NT2/D1 (cell line): ENCODE measurements around the gene RERE.
"Not testable (repeated sequence)": the region's sequence is repeated elsewhere in the genome, so short reads cannot be mapped to it uniquely, and the experiment has no call there.

Experiments
- DNase-seq: peaks from one replicate; pipeline ENCODE4 v3.0.0-alpha.2; 2011; ENCODE audit warnings: low read depth, low spot score
- H3K27me3 ChIP-seq: 2 replicates; pipeline ENCODE4 v1.6.0; 2011; ENCODE audit warnings: mild to moderate bottlenecking; ENCODE audit not compliant: insufficient read length, insufficient read depth
- H3K36me3 ChIP-seq: 2 replicates; pipeline ENCODE4 v1.6.1; 2011; ENCODE audit warnings: mild to moderate bottlenecking, low read length, mixed read lengths; ENCODE audit not compliant: insufficient read depth, insufficient read length
- H3K4me1 ChIP-seq: 2 replicates; pipeline ENCODE4 v1.5.1; 2011; ENCODE audit not compliant: insufficient read depth, insufficient read length
- H3K4me3 ChIP-seq: 2 replicates; pipeline ENCODE4 v1.5.1; 2011; ENCODE audit warnings: low read depth; ENCODE audit not compliant: insufficient read length
- H3K9ac ChIP-seq: 2 replicates; pipeline ENCODE4 v1.6.0; 2011; ENCODE audit warnings: low read depth; ENCODE audit not compliant: insufficient read length
- H3K9me3 ChIP-seq: 2 replicates; pipeline ENCODE4 v1.5.1; 2011; ENCODE audit warnings: mild to moderate bottlenecking, low read length; ENCODE audit not compliant: insufficient read depth
- SUZ12 ChIP-seq: IDR thresholded peaks from 2 replicates; pipeline ENCODE4 v1.6.1; 2011; ENCODE audit not compliant: insufficient read length, insufficient read depth; ENCODE audit errors: extremely low read depth
- YY1 ChIP-seq: IDR thresholded peaks from 2 replicates; pipeline ENCODE4 v1.6.1; 2011; ENCODE audit not compliant: insufficient read length, insufficient read depth
- ZNF274 ChIP-seq: IDR thresholded peaks from 2 replicates; pipeline ENCODE4 v1.6.1; 2011; ENCODE audit warnings: mild to moderate bottlenecking, low read depth, low read length

The RERE gene

DNA sequence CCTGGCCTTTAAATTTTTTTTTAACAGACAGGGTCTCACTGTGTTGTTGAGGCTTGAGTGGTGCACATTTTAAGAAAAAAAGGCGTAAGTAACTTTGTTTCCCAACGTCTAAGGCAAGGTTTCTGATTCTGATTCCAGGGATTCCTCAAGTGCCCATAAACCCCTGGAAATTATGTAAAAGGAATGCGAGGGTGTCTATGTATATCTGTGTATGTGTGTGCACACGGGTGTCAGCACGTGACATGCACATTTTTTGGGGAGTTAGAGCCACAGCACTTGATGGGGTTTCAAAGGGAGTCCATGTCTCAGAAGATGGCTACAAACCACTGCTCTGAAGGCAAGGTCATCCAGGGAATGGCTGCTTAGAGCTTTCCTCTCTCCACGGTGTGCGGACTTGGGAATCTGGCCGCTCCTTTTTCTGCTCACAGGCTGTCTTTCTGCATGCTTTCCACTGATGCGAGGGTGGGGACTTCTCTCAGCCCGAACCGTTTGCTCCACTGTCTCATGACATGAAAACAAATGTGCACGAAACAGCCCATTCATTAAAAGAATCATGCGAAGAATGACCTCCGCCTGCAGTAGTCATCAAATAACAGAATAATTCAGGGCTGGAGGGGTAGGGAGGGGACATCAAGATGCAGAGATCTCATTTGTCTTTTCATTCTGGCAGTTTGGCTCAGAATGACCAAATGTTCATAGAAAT lies 18.7 kb upstream of the RERE start:
- TF ChIP-seq ZNF274 = no peak
- TF ChIP-seq YY1 = no peak
- TF ChIP-seq SUZ12 = no peak
- DNase-seq = no peak
- Histone ChIP-seq H3K9me3 (no peaks in the 10 kb centered on the region), H3K9ac (no peak overlapping the region), H3K4me3 (no peak overlapping the region), H3K36me3 (no peaks in the 10 kb centered on the region), H3K4me1 (no peaks in the 10 kb centered on the region), H3K27me3 (no peaks in the 10 kb centered on the region)

- TF ChIP-seq SUZ12 (no peak), ZNF274 (no peak), YY1 (no peak)
- no peaks in the 10 kb centered on the region for H3K27me3 ChIP-seq
- no peak overlapping the region for H3K4me3 ChIP-seq
- no peak overlapping the region for H3K9ac ChIP-seq
- no peaks in the 10 kb centered on the region for H3K9me3 ChIP-seq
- no peaks in the 10 kb centered on the region for H3K36me3 ChIP-seq
- no peak for DNase-seq
- no peaks in the 10 kb centered on the region for H3K4me1 ChIP-seq
Observed at GRCh38 chr1:8831340-8831739, 13.9 kb upstream of the RERE start.

DNA sequence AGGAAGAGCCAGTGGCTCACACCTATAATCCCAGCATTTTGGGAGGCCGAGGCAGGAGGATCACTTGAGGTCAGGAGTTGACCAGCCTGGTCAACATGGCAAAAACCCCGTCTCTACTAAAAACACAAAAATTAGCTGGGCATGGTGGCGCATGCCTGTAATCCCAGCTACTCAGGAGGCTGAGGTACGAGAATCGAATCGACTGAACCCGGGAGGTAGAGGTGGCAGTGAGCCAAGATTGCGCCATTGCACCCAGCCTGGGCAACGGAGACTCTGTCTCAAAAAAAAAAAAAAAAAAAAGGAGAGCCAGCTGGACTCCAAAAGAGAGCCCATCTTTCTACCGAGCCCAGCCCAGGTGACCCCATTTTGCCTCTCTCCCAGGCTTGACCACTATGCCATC lies 13.3 kb upstream of the RERE start:
- H3K4me1 ChIP-seq, H3K4me3 ChIP-seq, DNase-seq, H3K9ac ChIP-seq, H3K36me3 ChIP-seq, H3K9me3 ChIP-seq, H3K27me3 ChIP-seq: not testable (repeated sequence)

DNA sequence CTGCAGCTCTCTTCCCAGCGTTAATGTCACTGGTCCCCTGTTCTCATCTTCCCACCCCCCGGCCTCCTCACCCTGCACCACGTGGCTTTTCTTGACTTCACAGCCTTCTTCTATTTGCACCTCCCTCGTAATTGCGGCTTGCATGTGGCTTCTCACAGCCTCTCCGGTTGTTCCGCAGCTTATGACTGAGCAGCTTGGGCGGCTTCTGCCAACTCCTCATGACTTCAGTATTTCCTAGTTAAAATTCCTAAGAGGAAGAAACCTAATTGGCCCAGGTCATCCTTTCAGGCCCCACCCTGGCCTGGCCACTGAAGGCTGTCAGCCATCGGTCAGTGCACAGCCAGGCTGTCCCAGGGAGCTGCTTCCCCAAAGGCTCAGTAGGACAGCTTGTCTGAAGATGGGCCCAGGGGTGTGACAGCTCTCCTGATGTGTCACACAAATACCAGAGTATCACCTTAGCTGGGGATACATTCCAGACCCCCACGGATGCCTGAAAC lies 8.6 kb upstream of the RERE start:
- TF ChIP-seq ZNF274 (no peak), YY1 (no peak)
- Histone ChIP-seq H3K4me1 (no peaks in the 10 kb centered on the region), H3K36me3 (no peaks in the 10 kb centered on the region), H3K9ac (no peak overlapping the region), H3K9me3 (no peaks in the 10 kb centered on the region), H3K4me3 (no peak overlapping the region), H3K27me3 (no peaks in the 10 kb centered on the region)
- no peak for DNase-seq

DNA sequence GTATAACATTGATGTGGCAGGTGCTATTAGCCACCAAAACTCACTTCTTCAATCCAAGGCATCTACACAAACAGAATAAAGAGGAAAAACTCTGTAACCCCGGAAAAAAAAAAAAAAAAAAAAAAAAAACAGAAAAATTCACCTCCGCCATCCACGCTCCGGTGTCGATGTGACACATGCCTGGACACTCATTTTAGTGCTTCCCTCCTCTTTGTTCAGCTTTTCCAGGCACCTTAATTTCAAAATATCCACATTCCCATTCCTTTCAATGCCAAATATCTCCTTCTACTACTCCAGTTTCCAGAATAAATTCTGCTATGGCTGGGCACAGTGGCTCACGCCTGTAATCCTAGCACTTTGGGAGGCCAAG lies 5.8 kb upstream of the RERE start:
- no peaks in the 10 kb centered on the region for H3K4me1 ChIP-seq
- no peaks in the 10 kb centered on the region for H3K9me3 ChIP-seq
- no peak overlapping the region for H3K4me3 ChIP-seq
- no peaks in the 10 kb centered on the region for H3K27me3 ChIP-seq
- H3K36me3 ChIP-seq = no peaks in the 10 kb centered on the region
- DNase-seq = no peak
- H3K9ac ChIP-seq = no peak overlapping the region
- no peak for TF ChIP-seq ZNF274
- TF ChIP-seq YY1 = no peak
- TF ChIP-seq SUZ12 = no peak

- H3K36me3 ChIP-seq = no peaks in the 10 kb centered on the region
- DNase-seq = no peak
- H3K9ac ChIP-seq = no peak overlapping the region
- no peaks in the 10 kb centered on the region for H3K27me3 ChIP-seq
- no peaks in the 10 kb centered on the region for H3K4me1 ChIP-seq
- no peak for TF ChIP-seq YY1
- TF ChIP-seq ZNF274 = no peak
- no peak overlapping the region for H3K4me3 ChIP-seq
- H3K9me3 ChIP-seq = no peaks in the 10 kb centered on the region
Observed at GRCh38 chr1:8822373-8823294, 5.2 kb upstream of the RERE start.

DNA sequence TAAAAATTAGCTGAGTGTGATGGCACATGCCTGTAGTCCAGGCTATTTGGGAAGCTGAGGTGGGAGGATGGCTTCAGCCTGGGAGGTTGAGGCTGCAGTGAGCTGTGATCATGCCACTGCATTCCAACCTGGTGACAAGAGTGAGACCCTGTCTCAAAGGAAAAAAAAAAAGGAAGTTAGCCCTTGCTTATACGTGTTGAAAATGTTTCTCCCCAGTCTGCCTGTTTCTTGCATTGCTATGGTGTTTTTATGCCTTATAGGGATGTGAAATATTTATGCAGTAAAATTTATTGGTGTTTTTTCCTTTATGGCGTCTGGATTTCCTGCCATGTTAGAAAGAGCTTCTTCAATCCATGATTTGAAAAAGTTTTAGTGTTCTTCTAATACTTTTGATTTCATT lies 3.6 kb upstream of the RERE start:
- DNase-seq = no peak

DNA sequence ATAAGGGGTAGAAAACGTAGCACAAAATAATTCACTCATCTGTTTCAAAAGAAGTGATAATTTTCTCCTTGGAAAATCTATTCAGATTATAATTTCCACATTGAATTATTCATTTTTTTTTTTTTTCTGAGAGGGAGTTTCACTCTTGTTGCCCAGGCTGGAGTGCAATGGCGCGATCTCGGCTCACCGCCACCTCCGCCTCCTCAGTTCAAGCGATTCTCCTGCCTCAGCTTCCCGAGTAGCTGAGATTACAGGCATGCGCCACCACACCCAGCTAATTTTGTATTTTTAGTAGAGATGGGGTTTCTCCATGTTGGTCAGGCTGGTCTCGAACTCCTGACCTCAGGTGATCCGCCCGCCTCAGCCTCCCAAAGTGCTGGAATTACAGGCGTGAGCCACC lies 1.3 kb upstream of the RERE start:
- H3K9me3 ChIP-seq, H3K4me1 ChIP-seq, DNase-seq, H3K27me3 ChIP-seq, H3K9ac ChIP-seq, H3K36me3 ChIP-seq, H3K4me3 ChIP-seq: not testable (repeated sequence)

More for the DNA sequence above, 3.6 kb upstream of the RERE start:
- TF ChIP-seq SUZ12 = no peak
- no peak for TF ChIP-seq YY1
- no peak for TF ChIP-seq ZNF274
- H3K27me3 ChIP-seq = no peaks in the 10 kb centered on the region
- no peaks in the 10 kb centered on the region for H3K4me1 ChIP-seq
- H3K9me3 ChIP-seq = no peaks in the 10 kb centered on the region
- no peak overlapping the region for H3K4me3 ChIP-seq
- H3K9ac ChIP-seq = no peak overlapping the region
- H3K36me3 ChIP-seq = no peaks in the 10 kb centered on the region
